Amygdala (tissue), 56 donors: ENCODE results near the gene SLC22A4.

Experiments
- DNase-seq, 56 donors: peaks; one replicate each; lab custom pipeline; 2025; lab: John Stamatoyannopoulos, UW

Gene SLC22A4

DNA sequence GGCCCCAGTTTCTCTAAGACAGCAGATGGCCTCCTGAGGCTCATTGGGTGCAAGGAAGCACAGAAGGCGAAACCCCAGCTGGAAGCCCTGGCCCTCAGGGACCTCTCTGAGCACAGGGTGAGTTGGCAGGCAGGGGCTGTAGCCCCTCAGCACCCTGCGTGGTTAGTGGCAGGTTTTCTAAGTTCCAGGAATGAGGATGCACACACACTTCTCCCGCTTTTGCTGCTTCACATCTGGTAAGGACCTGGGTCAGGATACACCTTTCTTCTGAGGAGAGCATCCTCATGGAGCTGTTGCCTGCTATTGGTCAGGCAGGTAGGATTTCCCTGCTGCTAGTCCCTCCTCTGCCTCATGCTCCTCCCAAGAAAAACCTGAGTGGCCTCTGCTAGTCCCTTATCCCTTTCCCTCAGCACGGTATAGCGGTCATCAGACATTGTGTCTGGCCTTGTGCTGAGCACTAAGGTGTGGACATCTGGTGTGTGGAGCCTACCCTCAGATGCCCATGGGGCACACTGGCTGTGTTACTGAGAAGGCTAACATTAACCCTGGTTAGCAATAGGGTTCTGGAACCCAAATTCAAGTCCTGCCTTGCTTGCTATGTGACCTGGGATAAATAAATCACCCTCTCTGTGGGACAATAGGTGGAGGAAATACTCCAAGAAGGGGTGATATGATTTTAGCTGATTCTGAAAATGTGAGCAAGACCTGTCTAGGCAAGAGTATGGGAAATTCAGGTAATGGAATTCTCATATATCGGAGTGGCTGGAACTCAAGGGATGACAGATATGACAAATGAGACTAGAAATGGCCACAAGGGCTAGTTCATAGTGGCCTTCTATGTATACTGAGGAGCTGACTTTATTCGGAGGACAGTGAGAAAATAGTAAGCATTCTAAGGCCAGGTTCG is 1.6 kb downstream of the SLC22A4 start:
- DNase-seq, result no peak

DNA sequence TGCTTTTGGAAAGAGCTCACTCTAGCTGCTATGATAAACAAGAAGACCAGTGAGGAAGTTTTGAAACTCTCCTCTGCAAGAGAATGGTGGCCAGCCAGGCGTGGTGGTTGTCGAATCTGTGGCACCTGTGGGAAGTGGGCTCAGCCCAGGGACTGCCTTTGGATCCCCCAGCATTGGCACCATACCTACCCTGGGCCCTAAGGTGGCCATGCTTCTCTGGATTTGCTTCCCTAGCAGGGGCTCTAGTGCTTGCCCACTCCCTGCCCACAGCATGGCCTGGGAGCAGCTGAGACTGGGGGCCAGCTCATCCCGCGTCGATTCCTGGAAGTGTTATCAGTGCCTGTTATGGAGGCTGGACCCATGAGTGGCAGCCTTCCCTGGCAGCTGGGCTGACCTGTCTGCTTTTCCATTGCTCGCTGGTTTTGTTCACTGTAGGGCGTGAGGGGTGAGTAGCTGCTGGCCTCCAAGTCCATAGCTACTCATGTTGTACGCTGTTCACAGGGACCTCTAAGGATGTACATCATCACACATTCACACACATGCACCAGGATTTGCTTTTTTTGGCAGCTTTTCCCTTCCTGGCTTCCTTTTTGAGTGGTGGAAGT is 2.3 kb downstream of the SLC22A4 start:
- DNase-seq, result no peak

DNA sequence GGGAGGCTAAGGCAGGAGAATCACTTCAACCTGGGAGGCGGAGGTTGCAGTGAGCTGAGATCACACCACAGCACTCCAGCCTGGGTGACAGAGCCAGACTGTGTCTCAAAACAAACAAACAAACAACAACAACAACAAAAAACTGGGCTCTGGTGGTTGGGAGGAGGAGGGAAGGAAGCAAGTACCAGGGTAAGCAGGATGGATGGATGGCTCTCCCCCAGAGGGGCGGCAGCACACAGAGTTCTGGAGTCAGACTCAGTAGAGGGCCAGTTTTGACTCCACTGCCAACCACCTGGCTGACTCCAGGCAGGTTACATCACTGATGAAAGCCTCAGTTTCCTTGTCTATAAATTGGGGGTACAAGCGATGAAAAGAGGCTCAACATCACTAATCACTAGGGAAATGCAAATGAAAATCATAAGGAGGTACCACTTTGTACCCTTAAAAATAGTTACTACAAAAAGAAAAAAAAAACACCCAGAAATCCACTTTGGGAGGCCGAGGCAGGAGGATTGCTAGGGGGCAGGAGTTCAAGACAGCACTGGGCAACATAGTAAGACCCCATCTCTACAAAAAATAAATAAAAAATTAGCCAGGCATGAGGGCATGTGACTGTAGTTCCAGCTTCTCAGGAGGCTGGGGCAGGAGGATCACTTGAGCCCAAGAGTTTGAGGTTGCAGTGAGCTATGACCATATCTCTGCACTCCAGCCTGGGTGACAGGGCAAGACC is 3.2 kb downstream of the SLC22A4 start:
- DNase-seq, result no peak

DNA sequence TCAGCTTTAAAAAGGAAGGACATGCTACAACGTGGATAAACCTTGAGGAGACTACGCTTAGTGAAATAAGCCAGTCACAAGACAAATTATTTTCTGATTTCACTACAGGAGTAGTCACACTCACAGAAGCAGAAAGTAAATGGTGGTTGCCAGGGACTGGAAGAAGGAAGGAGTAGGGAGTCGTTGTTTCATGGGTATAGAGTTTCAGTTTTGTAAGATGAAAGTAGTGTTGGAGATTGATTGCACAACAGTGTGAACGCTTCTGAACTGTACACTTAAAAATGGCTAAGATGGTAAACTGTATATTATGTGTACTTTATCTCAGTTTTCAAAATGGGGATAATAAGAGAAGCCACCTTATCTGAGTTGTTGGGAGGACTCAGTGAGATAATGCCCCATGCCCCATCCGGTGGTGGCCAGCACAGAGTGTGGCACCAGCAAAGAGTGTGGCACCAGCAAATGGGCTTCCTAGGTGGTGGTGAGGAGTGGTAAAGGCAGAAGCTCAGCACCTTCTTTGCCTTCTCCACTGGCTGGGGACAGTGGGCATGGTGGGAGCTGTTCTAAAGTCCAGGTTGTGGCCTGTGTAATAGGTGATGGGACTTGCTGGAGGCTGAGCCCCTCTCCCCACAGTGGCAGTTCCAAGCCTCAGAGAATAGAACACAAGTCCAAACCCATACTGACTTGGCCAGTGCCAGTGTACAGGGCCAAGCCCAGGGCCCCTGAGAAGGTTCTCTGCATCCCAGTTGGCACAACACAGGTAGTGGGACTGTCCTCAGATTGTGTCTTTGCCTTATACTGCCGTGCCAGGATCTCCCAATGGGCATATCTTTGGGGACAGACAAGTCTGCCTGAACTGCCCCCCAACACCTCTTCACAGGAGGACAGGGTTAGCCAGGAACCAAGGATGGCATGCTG is 4.4 kb downstream of the SLC22A4 start:
- DNase-seq, result no peak

DNA sequence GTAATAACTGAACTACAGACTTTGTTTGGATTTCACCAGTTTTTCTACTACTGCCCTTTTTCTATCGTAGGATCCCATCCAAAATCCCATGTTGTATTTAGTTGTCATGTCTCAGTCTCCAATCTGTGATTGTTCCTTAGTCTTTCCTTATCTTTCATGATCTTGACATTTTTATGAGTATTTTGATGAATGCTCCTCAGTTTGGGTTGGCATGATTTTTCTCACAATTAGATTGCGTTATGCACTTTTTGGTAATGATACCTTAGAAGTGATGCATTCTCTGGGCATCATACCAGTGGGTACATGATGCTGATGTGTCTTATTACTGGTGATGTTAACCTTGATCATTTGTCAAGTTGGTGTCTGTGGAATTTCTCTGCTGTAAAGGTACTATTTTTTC is 5.7 kb downstream of the SLC22A4 start:
- DNase-seq, result no peak

DNA sequence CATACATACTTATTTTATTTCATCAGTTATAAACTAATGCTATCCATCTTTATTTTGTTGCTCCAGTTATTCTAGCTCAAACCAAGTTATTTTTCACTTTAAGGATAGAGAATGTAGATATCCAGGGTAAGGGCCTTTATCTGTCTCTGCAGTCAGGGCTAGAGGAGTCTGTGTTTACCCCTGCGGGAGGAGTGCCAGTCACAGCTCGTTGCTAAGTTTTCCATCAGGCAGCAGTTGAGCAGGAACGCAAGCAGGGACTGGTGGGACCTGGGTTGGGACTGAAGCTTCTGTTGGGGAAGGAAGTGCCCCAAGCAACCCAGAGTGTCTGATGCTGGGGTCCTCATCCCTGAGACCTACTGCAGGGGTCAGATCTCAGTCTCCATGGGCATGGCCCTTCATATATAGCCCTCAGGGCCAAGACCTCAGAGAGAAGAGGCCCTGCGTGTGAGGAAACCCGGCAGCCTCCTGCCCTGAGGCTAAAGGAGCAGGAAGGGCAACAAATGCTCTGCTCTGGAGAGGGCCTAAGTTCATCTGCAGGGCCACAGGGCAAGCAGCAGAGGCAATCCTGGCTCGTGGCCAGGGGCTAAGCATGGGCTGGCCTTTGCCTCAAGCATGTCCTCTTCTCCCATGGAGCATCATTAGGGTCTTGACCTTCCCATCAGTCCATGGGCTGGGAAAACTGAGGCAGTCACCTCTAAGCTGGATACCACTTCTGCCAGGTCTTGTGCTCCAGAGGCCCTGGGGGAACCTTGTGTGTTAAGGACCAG is 6.6 kb downstream of the SLC22A4 start:
- DNase-seq, result no peak

DNA sequence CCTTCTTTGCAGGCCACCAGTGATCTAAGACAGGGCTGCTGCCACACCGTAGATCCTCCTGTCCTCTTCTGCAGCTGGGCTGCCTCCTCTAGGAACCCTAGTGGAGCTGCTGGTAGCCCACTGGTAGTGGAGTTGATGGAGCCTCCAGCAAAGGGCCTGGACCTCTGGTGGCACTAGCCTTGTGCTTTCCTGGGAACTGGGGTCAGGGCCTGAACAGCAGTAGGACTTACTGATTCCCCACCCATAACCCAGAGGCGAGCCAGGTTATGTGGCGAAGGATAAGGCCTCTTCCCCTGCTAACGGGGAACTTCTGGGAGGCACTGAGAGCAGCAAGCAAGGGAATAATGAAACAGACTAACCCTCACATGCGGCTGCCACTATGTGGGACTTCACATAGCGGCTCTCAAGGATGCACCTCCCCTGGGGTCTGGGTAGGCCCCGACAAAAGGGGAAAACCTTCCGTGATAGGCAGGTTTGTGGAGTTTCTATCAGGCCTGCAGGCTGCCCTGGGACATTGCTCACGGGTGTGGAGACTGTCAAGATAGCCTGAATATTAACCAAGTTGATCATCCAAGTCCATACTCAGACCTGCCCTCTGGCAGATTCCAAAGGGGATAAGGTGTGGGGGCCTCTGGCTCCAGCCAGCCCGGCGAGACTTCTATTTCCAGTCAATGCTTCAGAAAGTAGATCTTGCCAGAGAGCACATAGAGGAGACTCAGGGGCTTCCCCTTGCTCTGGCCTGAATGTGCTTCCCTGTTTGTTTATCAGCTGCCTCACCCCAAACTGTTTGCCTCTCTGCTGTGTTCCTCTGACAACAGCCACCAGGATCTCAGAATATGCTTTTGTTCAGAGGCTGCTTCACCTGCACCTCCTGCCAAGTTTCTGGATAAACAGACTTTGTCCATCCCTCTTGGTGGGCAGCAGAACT is 7.4 kb downstream of the SLC22A4 start:
- DNase-seq, result no peak

DNA sequence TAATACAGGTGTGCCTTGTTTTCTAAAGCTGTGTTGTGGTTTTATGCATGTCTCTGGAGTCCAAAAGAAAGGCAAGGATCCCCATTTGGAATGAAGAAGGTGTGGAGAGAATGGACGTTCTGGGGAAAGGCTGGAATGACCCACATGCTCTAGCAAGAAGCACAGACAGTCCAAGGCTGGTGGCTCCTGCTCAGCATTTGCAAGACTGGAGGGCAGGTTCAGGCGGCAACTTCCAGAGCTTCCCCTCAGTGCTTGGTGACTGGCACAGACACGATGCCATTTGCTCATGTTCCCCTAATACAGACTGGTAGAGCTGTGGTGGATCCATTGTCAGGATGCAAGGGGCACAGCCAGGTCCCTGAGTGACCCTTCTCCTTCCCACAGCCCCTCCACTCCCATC is 8.2 kb downstream of the SLC22A4 start:
- DNase-seq, result no peak

DNA sequence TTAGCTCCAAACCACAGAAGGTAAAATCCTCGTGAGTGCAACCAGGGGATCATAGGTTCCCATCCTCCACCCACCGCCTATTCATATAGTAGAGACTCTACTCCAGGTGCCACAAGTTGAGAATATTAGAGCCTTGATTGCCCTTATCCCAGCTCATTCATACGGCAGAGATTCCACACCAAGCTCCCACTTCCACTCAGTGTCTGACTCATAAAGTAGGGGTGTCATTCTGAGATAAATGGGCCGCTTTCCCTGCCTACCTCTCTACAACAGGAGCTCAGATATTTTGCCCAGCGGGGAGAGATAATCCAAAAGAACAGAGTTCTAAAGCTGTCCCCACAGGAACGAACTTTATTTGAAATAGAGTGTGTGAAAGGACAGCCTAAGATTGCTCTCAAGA is 9.4 kb downstream of the SLC22A4 start:
- no peak for DNase-seq

DNA sequence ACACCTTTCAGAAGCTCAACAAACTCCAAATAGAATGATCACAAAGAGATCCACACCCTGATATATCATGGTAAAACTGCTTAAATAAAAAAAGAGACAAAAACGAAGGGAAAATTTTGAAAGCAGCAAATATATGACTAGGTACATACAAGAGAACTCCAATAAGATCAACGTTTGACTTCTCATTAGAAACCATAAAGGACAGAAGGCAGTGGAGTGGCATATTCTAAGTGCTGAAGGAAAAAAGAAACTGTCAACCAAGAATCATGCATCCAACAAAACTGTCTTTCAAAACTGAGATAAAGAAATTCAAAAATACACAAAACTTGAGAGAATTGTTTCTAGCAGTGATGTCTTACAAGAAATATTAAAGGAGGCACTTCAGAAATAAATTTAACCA is 11.2 kb downstream of the SLC22A4 start:
- DNase-seq, result no peak

DNA sequence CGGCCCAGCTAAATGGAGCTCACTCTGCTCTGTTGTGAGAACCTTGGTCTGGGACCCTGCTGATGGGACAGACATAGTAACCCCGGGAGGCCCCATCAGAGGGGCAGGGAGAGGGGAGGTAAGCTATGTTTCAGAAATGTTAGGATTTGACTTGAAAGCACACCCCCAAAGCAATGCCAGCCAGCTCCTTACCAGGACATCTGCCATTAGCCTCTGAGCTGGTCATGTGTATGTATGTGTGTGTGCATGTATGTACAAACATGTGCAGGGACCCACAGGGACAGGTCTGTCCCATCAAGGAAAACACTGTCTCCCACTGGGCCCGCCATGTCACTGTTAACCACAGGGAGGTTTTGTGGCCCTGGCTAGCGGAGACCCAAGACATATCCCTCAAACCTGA is 14.5 kb downstream of the SLC22A4 start:
- no peak for DNase-seq

DNA sequence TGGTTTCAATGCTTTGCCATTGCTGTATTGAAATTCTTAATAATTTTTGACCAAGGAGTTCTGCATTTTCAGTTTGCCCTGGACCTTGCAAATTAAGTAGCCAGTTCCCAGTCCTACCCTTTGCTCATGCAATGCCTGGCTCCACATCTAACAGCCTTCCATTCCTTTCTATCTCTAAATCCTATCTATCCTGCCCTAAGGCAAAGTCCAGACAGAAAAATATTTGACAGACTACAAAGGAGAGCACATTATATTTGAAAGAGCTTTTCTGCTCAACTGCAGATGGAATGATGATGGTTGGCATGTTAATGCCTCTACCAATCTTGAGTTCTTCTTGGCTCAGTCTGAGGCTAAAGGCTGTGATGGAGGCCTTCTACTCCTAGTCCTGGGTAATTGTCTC is 15.5 kb downstream of the SLC22A4 start:
- no peak for DNase-seq

DNA sequence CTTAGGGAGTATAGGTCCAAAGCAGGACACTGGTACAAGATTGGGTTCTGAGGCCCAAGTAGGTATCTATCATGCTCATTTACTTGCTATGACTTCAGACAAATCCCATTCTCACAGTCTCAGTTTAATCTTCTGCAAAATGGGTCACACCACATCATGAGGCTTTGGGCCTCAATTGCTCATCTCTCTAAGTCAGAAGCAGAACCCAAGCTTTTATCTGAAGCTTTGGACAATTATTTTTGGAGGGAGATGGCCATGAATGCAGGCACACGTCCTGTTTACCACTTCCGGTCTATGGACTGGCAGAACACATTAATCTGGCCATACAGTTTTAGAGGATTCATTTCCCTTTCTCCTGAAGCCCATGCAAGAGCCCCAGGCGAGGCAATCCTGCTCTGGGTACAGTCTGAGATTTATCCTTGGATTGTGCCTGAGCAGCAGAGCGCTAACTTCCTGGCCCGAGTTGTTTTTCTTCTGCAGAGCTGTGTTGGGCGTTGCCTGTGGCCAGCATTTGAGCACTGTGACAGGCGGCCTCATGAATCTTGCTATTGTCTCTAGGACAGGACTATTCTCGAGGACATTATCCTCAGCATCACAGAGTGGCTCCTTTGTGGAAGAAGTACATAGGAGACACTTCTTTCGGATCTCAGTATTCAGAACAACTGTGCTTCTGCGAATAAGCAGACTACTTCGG is 16.1 kb downstream of the SLC22A4 start:
- peak in 7 of 56 donors; percentile 6 to 29 (median 15) for DNase-seq

DNA sequence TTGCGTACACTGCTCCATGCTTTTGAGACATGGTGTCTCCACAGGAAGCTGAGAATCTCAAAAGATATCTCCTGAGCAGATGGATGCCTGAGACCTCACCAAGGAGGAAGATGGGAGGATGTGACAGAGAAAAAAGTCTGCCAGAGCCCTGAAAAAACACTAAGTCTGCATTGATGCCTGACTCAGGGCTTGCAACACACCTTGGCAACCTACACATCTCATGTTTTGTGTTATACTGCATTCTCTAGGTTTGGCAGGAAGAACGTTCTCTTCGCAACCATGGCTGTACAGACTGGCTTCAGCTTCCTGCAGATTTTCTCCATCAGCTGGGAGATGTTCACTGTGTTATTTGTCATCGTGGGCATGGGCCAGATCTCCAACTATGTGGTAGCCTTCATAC is 19.2 kb downstream of the SLC22A4 start:
- no peak for DNase-seq

DNA sequence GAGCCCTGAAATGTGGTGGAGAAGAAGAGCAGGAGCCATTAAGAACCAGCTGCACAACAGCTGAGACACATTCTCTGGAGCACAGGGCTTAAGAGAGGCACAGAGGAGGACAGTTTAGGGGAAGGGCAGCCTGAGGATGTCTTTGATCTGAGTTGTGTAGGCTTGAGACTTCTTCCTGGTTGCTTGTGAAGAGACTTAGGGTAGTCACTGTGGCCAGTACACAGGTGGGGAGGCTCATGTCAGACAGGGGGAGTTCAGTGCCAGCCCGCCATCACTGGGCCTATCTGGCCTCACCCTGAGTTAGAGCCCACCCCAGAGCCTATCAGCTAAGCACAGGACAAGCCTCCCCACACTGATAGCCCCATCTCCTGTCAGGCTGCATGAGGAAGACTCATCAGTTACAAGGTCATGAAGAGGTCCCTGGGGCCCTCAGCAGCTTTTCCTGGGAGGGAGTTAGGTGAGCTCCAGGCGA is 19.8 kb downstream of the SLC22A4 start:
- DNase-seq, result no peak

DNA sequence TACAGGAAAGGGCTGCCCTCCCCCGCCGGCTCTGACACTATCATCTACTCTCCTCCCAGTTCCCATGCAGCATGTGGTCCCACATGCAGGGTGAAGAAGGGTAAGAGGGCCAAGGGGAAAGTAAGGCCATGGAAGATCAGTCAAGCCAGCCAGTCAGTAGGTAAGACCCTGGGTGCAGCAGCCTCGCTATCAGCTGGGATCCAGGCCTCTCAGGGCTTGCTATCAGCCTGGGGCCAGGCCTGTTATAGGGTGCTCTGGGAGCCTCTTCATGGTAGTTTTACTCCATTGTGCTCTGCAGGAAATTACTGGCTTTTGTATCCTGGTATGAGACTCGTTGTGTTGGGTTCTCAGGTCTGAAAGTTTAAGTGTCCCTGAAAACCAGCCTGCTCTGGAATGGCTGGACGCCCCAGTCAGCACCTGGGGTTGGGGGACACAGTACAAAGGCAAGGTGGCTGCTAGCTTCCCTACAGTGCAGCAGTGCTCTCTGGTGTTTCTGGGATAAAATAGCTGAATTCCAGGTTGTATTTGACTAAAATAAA is 21.4 kb downstream of the SLC22A4 start:
- no peak for DNase-seq

DNA sequence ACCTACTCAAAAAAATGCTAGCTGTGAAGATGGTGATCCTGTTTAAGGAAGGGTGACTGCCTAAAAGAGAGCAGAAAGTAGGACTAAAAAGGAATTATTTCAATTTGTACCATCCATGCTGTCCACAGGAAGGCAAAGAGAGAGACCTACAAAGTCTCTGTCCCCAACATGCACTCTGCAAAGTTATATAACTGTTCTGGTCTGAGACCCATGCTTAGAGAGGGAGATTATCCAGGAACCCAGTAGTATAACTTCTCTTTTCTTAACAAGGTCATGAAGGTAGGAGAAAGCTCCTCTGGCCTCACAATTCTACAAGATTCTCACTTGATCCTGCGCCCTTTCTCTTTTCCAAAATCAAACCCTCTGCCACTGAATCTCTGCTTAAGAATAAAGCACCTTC is 25.8 kb downstream of the SLC22A4 start:
- no peak for DNase-seq
